BE2C (cell line): ENCODE data around the gene USP25.

Experiments used
- DNase-seq: peaks from one replicate; pipeline ENCODE4 v3.0.0-alpha.2; 2020
- H3K27me3 ChIP-seq: fragments of 250-450 bp; sonication (Bioruptor Pico); 2 replicates; pipeline ENCODE4 v1.5.1; 2020; ENCODE audit warnings: mild to moderate bottlenecking
- H3K36me3 ChIP-seq: fragments of 250-450 bp; sonication (Bioruptor Pico); 2 replicates; pipeline ENCODE4 v1.5.1; 2020; ENCODE audit warnings: mild to moderate bottlenecking
- H3K4me1 ChIP-seq: fragments of 250-450 bp; sonication (Bioruptor Pico); 2 replicates; pipeline ENCODE4 v1.5.1; 2020
- H3K4me3 ChIP-seq: 2 replicates; pipeline ENCODE4 v1.5.1; 2011; ENCODE audit warnings: low read depth, low read length
- H3K9me3 ChIP-seq: fragments of 250-450 bp; sonication (Bioruptor Pico); 2 replicates; pipeline ENCODE4 v1.5.1; 2020
- CTCF ChIP-seq: IDR thresholded peaks from 2 replicates; pipeline ENCODE4 v1.5.1; 2012; ENCODE audit warnings: mild to moderate bottlenecking, low read depth, low read length

The USP25 gene

GRCh38 chr21:15776818-15777217 is 47.0 kb downstream of the USP25 start:
- Histone ChIP-seq H3K36me3 (no peaks in the 10 kb centered on the region), H3K4me1 (peaks cover 4% of the 10 kb centered on the region; the same call in 1 of the 2 replicates), H3K9me3 (no peaks in the 10 kb centered on the region), H3K27me3 (no peaks in the 10 kb centered on the region), H3K4me3 (no peak overlapping the region)
- no peak for DNase-seq
- no peak for TF ChIP-seq CTCF

GRCh38 chr21:15781986-15782385 is 52.2 kb downstream of the USP25 start:
- H3K9me3 ChIP-seq: no peaks in the 10 kb centered on the region
- no peak for TF ChIP-seq CTCF
- H3K36me3 ChIP-seq: no peaks in the 10 kb centered on the region
- H3K4me3 ChIP-seq: no peak overlapping the region
- no peaks in the 10 kb centered on the region for H3K27me3 ChIP-seq
- H3K4me1 ChIP-seq: peaks cover 4% of the 10 kb centered on the region; the same call in 1 of the 2 replicates
- DNase-seq: no peak

DNA sequence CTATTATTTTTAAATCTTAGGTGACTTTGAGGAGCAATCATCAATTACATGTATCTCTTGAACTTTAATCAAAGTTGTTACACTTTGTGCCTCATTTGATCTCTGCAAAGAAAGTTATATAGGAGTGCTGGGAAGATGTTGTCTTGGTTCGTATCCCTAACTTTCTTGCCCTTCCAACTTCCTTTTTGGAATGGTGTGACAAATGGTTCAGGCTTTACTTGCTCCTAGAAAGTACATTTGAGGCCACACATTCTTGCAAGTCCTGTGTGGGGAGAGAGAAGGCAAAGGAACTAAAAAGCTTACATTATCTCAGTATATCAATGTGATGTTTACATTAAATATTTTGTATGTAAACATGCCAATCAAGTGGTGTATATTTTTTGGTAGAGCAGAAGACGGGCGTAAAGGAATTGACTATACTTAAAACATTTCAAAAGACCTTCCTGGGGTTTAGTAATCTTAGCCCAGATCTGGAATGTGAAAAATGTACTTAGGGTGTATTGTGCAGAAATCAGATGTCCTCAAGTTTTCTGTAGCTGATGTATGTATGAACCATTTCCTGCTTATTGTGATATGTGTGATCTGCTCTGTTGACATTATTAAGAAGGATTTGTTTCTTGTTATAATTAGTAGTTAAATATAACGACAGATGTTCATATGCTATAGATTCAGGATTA is 59.2 kb downstream of the USP25 start:
- Histone ChIP-seq H3K4me1 (no peaks in the 10 kb centered on the region), H3K36me3 (no peaks in the 10 kb centered on the region), H3K27me3 (no peaks in the 10 kb centered on the region), H3K4me3 (no peak overlapping the region), H3K9me3 (no peaks in the 10 kb centered on the region)
- no peak for TF ChIP-seq CTCF
- DNase-seq: no peak

DNA sequence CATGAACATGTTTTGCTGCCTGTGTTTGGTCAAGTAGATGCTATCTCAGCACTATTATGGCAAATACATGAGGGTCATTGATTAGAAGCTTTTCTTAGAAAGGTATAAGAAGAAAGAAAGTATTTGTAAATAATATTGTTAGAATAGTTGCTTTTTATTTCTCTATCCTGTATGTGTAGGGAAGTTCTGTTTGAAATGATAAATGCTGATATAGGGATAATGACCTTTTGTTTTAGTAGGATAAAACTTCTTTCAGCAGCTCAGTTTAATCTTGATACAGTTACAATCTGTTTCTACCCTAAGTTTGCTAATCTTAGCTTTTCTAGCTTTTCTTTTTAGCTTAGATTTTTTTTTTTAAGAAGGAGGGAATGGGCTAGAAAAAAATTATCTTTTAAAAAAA is 63.3 kb downstream of the USP25 start:
- Histone ChIP-seq H3K36me3 (no peaks in the 10 kb centered on the region), H3K4me3 (no peak overlapping the region), H3K9me3 (no peaks in the 10 kb centered on the region), H3K4me1 (no peaks in the 10 kb centered on the region), H3K27me3 (no peaks in the 10 kb centered on the region)
- no peak for TF ChIP-seq CTCF
- DNase-seq: no peak

DNA sequence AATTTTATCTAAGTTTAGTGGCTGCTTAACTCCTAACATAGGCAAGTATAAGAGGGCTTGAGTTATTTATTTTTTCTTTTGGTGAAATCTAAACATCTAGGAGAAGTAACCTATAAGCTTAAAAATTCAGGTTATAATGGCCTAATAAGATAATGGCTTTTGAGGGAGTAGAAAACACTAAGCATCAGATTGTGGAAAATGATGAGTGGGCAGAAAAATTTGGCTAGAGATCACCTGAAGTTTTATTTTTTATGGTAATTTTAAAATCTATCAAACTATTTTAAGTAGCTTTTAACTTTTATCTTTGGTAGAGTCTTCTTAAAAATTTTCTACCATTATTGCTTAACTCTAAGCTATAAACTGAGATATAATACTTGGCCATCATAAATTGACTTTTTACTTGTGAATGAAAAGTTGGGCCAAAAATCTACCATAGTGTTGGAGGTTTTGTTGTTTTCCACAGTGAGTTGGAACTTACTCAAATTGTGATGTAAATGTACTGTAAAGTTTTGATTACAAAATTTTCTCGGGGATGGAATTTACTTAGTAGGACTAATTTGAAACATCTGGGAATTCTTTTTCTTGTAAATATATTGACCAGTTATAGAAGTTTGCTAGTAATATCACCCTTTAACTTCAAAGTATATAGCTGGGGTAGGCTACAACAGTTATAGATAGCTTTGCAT is 63.9 kb downstream of the USP25 start:
- DNase-seq: no peak
- H3K4me3 ChIP-seq: no peak overlapping the region
- H3K27me3 ChIP-seq: no peaks in the 10 kb centered on the region
- H3K36me3 ChIP-seq: no peaks in the 10 kb centered on the region
- H3K9me3 ChIP-seq: no peaks in the 10 kb centered on the region
- no peaks in the 10 kb centered on the region for H3K4me1 ChIP-seq
- no peak for TF ChIP-seq CTCF

DNA sequence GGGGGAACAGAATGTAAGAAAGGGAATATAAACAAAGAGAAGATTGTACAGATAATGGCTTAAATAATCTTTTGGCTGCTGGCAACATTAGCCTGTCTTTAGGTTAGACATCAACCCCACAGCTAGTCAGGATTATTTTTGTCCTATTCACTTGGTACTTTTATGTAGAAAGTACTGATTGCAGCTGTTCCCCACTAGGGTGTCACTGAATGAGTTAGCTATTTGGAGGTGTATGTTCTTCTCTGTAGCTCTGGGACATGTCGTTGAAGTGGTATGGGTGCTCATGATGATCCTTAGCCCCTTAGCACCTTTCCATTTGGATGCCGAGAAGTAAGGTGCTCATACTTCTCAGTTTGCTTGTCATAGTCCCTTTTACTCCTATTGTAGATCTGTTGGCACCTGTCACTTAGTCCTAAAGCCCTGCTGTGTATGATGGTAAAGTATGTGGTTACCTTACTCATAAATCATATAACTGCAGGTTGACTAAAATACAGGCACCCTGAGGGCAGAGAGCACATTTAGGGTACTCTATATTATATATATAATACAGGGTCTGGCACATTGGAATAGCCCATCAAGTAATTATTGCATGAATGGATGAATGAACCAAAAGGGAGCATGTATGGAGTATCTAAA is 64.6 kb downstream of the USP25 start:
- DNase-seq: no peak
- H3K4me3 ChIP-seq: no peak overlapping the region
- no peak for TF ChIP-seq CTCF
- H3K4me1 ChIP-seq: no peaks in the 10 kb centered on the region
- H3K36me3 ChIP-seq: no peaks in the 10 kb centered on the region
- H3K27me3 ChIP-seq: no peaks in the 10 kb centered on the region
- no peaks in the 10 kb centered on the region for H3K9me3 ChIP-seq
